HG03095 (cell line): Measurements from ENCODE around the gene ECE1.
A peak's percentile ranks its signal among the peaks of the same experiment; 100 is the strongest.

Source experiments
- ATAC-seq: cut with Tn5 transposase; IDR thresholded peaks from one replicate; pipeline ENCODE4 v1.9.1; 2021; ENCODE audit warnings: moderate library complexity; ENCODE audit not compliant: unreplicated experiment

The ECE1 gene

GRCh38 chr1:21289700-21290545 lies at the start of gene ECE1:
TSS of gene ECE1 (minus strand) at chr1:21290463. CDS start at chr1:21290414, 49 bp downstream.
- ATAC-seq = no peak

- ATAC-seq = no peak
Observed at GRCh38 chr1:21339356-21340229, 49.3 kb upstream of the ECE1 start.

- no peak for ATAC-seq
Observed at GRCh38 chr1:21338573-21339355, 48.5 kb upstream of the ECE1 start.

- ATAC-seq = no peak
Observed at GRCh38 chr1:21337928-21338572, 47.8 kb upstream of the ECE1 start.

GRCh38 chr1:21337454-21337927 lies 47.2 kb upstream of the ECE1 start:
- no peak for ATAC-seq

GRCh38 chr1:21337010-21337437 lies 46.8 kb upstream of the ECE1 start:
- no peak for ATAC-seq

GRCh38 chr1:21335750-21336224 lies 45.5 kb upstream of the ECE1 start:
- no peak for ATAC-seq

GRCh38 chr1:21335088-21335691 lies 44.9 kb upstream of the ECE1 start:
- ATAC-seq = no peak

- ATAC-seq = peak; percentile 50
Observed at GRCh38 chr1:21334214-21335087, 44.2 kb upstream of the ECE1 start.

GRCh38 chr1:21333824-21334213 lies 43.6 kb upstream of the ECE1 start:
- ATAC-seq = no peak

- no peak for ATAC-seq
Observed at GRCh38 chr1:21332554-21333311, 42.5 kb upstream of the ECE1 start.

- ATAC-seq = no peak
Observed at GRCh38 chr1:21331752-21332478, 41.7 kb upstream of the ECE1 start.

GRCh38 chr1:21330544-21330943 lies 40.3 kb upstream of the ECE1 start:
- no peak for ATAC-seq

GRCh38 chr1:21329209-21329844 lies 39.1 kb upstream of the ECE1 start:
- no peak for ATAC-seq

- ATAC-seq = no peak
Observed at GRCh38 chr1:21327566-21328323, 37.5 kb upstream of the ECE1 start.

- ATAC-seq = no peak
Observed at GRCh38 chr1:21326861-21327344, 36.6 kb upstream of the ECE1 start.
